ENCODE data around the gene ZNF716.
"Not testable (repeated sequence)": the region's sequence is repeated elsewhere in the genome, so short reads cannot be mapped to it uniquely, and the experiment has no call there.

ZNF716 gene

DNA sequence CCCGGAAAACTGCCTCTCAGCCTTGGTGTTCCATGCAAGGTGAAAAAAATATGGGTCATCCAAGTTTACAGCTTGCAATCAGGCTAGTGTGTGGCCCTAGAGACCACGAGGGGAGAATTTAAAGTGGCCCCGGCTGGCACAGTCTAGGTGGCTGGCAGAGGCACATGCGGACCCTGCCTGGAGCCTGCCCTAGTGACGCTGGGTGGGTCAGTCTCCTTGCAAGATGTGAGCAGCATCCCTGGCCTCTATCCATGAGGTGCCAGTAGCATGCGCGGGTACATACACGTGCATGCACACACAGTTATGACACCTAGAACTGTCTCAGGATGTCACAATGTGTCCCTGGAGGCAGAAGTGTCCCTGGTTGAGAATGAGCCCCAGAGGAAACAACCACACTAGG lies 22.4 kb upstream of the ZNF716 start:
- no peak overlapping the region for H3K4ac ChIP-seq (ENCODE audit: low read depth, low read length)
- no CpG with 5 or more reads among the region's 8 CpGs for WGBS (ENCODE audit: extremely low coverage, insufficient coverage, low lambda C conversion rate)
- H3K23ac ChIP-seq (ENCODE audit: low read length), result no peak overlapping the region
- no peaks in the 10 kb centered on the region for H3K79me2 ChIP-seq (ENCODE audit: control insufficient read depth, insufficient read depth, low read length)
- no peak overlapping the region for H3K18ac ChIP-seq (ENCODE audit: low read length)
- no peak overlapping the region for H3K9ac ChIP-seq (ENCODE audit: low read length)
- no peak overlapping the region for H2BK5ac ChIP-seq (ENCODE audit: low read length)
- H3K4me2 ChIP-seq (ENCODE audit: low read length), result no peak overlapping the region
- no peak overlapping the region for H4K5ac ChIP-seq (ENCODE audit: low read length)
- no peak overlapping the region for H2BK15ac ChIP-seq (replicated peaks; ENCODE audit: low read depth)
- H3K27me3 ChIP-seq (ENCODE audit: insufficient read depth, low read length, poor library complexity), result no peaks in the 10 kb centered on the region
- no peaks in the 10 kb centered on the region for H3K4me1 ChIP-seq (ENCODE audit: control insufficient read depth, low read depth, low read length)
- no peak for DNase-seq
- no peak overlapping the region for H3K27ac ChIP-seq (ENCODE audit: low read depth, low read length)
- no peak overlapping the region for H3K4me3 ChIP-seq (ENCODE audit: low read length)
- no peak overlapping the region for H2AK5ac ChIP-seq (ENCODE audit: low read length)
- H3K36me3 ChIP-seq (ENCODE audit: control insufficient read depth, insufficient read depth, low read length), result no peaks in the 10 kb centered on the region
- no peaks in the 10 kb centered on the region for H3K79me1 ChIP-seq (ENCODE audit: low read length)
- H2BK120ac ChIP-seq (ENCODE audit: low read depth, low read length), result no peak overlapping the region
- H4K8ac ChIP-seq (ENCODE audit: low read depth, low read length), result no peak overlapping the region
- no peak overlapping the region for H3K56ac ChIP-seq (ENCODE audit: low read length)

DNA sequence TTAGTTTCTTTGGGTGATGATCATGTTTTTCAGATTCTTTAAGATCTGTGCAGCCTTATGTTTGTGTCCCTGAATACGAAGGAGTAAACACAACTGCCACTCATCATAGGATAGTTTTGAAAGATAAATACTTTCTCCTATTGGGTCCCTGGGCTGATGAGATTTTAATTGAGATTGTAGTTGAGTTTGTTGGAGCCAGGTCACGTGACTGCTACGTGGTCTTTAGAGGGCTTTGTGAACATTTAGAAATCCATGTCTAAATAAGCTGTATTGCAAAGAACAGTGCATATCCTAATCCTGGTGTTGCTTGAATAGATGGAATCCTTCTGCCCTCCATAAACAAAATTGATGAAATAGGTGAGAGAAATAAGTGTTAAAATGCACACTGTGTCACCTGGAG lies 17.4 kb upstream of the ZNF716 start:
- Histone ChIP-seq H3K9ac (ENCODE audit: low read length) (no peak overlapping the region), H3K4me1 (ENCODE audit: control insufficient read depth, low read depth, low read length) (no peaks in the 10 kb centered on the region), H3K79me2 (ENCODE audit: control insufficient read depth, insufficient read depth, low read length) (no peaks in the 10 kb centered on the region), H3K36me3 (ENCODE audit: control insufficient read depth, insufficient read depth, low read length) (no peaks in the 10 kb centered on the region), H3K4me3 (ENCODE audit: low read length) (no peak overlapping the region), H3K4ac (ENCODE audit: low read depth, low read length) (no peak overlapping the region), H3K18ac (ENCODE audit: low read length) (no peak overlapping the region), H2BK5ac (ENCODE audit: low read length) (no peak overlapping the region), H3K27ac (ENCODE audit: low read depth, low read length) (no peak overlapping the region), H3K23ac (ENCODE audit: low read length) (no peak overlapping the region), H2BK120ac (ENCODE audit: low read depth, low read length) (no peak overlapping the region), H2BK15ac (replicated peaks; ENCODE audit: low read depth) (no peak overlapping the region), H4K8ac (ENCODE audit: low read depth, low read length) (no peak overlapping the region), H3K4me2 (ENCODE audit: low read length) (no peak overlapping the region), H3K27me3 (ENCODE audit: insufficient read depth, low read length, poor library complexity) (no peaks in the 10 kb centered on the region), H4K5ac (ENCODE audit: low read length) (no peak overlapping the region), H3K79me1 (ENCODE audit: low read length) (no peaks in the 10 kb centered on the region), H2AK5ac (ENCODE audit: low read length) (no peak overlapping the region), H3K56ac (ENCODE audit: low read length) (no peak overlapping the region)
- DNase-seq, result no peak
- no CpG with 5 or more reads among the region's 3 CpGs for WGBS (ENCODE audit: extremely low coverage, insufficient coverage, low lambda C conversion rate)

DNA sequence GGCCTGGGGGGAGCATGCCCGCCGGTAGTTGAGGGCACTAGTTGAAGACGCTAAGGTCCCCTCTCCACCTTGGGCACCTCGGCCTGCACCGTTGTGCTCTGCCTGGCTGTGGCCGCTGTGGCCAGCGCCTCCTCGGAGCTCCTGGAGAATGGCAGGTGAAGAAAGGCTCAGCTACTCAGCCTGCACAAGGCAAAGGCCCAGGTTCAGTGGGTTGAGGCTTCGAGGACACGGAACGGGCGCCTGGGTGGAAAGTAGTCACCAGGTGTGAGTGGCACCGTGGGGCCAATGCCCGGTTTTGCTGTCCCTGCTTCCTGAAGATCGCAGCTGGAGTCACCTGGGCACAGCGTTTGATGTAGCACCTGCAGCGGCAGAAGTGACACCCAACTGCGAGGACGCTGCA lies 12.4 kb upstream of the ZNF716 start:
- no CpG with 5 or more reads among the region's 19 CpGs for WGBS (ENCODE audit: extremely low coverage, insufficient coverage, low lambda C conversion rate)

DNA sequence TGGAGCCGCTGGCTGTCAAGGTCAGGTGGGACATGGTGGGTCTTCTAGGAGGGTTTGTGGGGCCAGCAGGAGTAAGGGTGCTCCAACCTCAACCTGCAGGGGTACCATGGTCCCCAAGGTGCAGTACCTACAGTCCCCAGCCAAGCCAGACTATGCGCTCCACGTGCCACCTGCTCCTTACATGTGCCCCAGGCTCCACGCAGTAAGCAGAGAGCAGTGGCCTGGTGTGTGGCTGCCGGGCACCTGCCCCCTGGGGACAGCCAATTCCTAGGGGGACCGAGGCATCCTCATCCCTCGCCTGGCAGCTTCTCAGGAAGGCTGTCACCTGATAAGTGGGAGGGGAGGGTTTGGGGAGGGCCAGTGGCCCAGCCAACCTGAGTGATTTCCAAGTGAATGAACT lies 11.7 kb upstream of the ZNF716 start:
- Histone ChIP-seq H3K36me3 (ENCODE audit: control insufficient read depth, insufficient read depth, low read length) (no peaks in the 10 kb centered on the region), H3K79me2 (ENCODE audit: control insufficient read depth, insufficient read depth, low read length) (no peaks in the 10 kb centered on the region), H3K27ac (ENCODE audit: low read depth, low read length) (no peak overlapping the region), H3K4ac (ENCODE audit: low read depth, low read length) (no peak overlapping the region), H3K56ac (ENCODE audit: low read length) (no peak overlapping the region), H3K4me2 (ENCODE audit: low read length) (no peak overlapping the region), H2BK120ac (ENCODE audit: low read depth, low read length) (no peak overlapping the region), H2AK5ac (ENCODE audit: low read length) (no peak overlapping the region), H4K8ac (ENCODE audit: low read depth, low read length) (no peak overlapping the region), H4K5ac (ENCODE audit: low read length) (no peak overlapping the region), H3K79me1 (ENCODE audit: low read length) (no peaks in the 10 kb centered on the region), H2BK15ac (replicated peaks; ENCODE audit: low read depth) (no peak overlapping the region), H3K27me3 (ENCODE audit: insufficient read depth, low read length, poor library complexity) (no peaks in the 10 kb centered on the region), H3K18ac (ENCODE audit: low read length) (no peak overlapping the region), H2BK5ac (ENCODE audit: low read length) (no peak overlapping the region), H3K9ac (ENCODE audit: low read length) (no peak overlapping the region), H3K23ac (ENCODE audit: low read length) (no peak overlapping the region), H3K4me1 (ENCODE audit: control insufficient read depth, low read depth, low read length) (no peaks in the 10 kb centered on the region), H3K4me3 (ENCODE audit: low read length) (no peak overlapping the region)
- no CpG with 5 or more reads among the region's 7 CpGs for WGBS (ENCODE audit: extremely low coverage, insufficient coverage, low lambda C conversion rate)
- DNase-seq, result no peak

More for the DNA sequence above, 12.4 kb upstream of the ZNF716 start:
- Histone ChIP-seq H3K4me1 (ENCODE audit: control insufficient read depth, low read depth, low read length) (no peaks in the 10 kb centered on the region), H3K9ac (ENCODE audit: low read length) (no peak overlapping the region), H3K4ac (ENCODE audit: low read depth, low read length) (no peak overlapping the region), H3K4me2 (ENCODE audit: low read length) (no peak overlapping the region), H3K56ac (ENCODE audit: low read length) (no peak overlapping the region), H3K79me2 (ENCODE audit: control insufficient read depth, insufficient read depth, low read length) (no peaks in the 10 kb centered on the region), H3K23ac (ENCODE audit: low read length) (no peak overlapping the region), H3K4me3 (ENCODE audit: low read length) (no peak overlapping the region), H3K27ac (ENCODE audit: low read depth, low read length) (no peak overlapping the region), H3K36me3 (ENCODE audit: control insufficient read depth, insufficient read depth, low read length) (no peaks in the 10 kb centered on the region), H4K5ac (ENCODE audit: low read length) (no peak overlapping the region), H4K8ac (ENCODE audit: low read depth, low read length) (no peak overlapping the region), H2BK15ac (replicated peaks; ENCODE audit: low read depth) (no peak overlapping the region), H2BK120ac (ENCODE audit: low read depth, low read length) (no peak overlapping the region), H3K79me1 (ENCODE audit: low read length) (no peaks in the 10 kb centered on the region), H3K18ac (ENCODE audit: low read length) (no peak overlapping the region), H2BK5ac (ENCODE audit: low read length) (no peak overlapping the region), H3K27me3 (ENCODE audit: insufficient read depth, low read length, poor library complexity) (no peaks in the 10 kb centered on the region), H2AK5ac (ENCODE audit: low read length) (no peak overlapping the region)
- DNase-seq, result no peak

DNA sequence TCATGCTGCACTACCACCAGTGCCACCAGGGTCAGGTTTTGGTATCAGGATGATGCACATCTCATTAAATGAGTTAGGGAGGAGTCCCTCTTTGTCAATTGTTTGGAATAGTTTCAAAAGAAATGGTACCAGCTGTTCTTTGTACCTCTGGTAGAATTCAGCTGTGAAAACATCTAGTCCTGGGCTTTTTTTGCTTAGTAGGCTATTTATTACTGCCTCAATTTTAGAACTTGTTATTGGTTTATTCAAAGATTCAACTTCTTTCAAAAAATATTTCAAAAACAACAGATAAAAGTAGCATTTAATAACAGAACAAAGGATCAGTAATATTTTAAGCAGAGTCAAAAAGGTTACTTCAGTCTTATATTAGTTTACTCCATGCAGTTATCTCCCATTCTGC lies 6.4 kb upstream of the ZNF716 start:
- Histone ChIP-seq H3K56ac (ENCODE audit: low read length) (no peak overlapping the region), H2BK15ac (replicated peaks; ENCODE audit: low read depth) (no peak overlapping the region), H3K4me1 (ENCODE audit: control insufficient read depth, low read depth, low read length) (no peaks in the 10 kb centered on the region), H2AK5ac (ENCODE audit: low read length) (no peak overlapping the region), H3K4me2 (ENCODE audit: low read length) (no peak overlapping the region), H3K4ac (ENCODE audit: low read depth, low read length) (no peak overlapping the region), H4K8ac (ENCODE audit: low read depth, low read length) (no peak overlapping the region), H3K79me1 (ENCODE audit: low read length) (no peaks in the 10 kb centered on the region), H3K9ac (ENCODE audit: low read length) (no peak overlapping the region), H2BK5ac (ENCODE audit: low read length) (no peak overlapping the region), H3K4me3 (ENCODE audit: low read length) (no peak overlapping the region), H2BK120ac (ENCODE audit: low read depth, low read length) (no peak overlapping the region), H3K79me2 (ENCODE audit: control insufficient read depth, insufficient read depth, low read length) (no peaks in the 10 kb centered on the region), H3K23ac (ENCODE audit: low read length) (no peak overlapping the region), H3K27me3 (ENCODE audit: insufficient read depth, low read length, poor library complexity) (no peaks in the 10 kb centered on the region), H3K36me3 (ENCODE audit: control insufficient read depth, insufficient read depth, low read length) (no peaks in the 10 kb centered on the region), H3K18ac (ENCODE audit: low read length) (no peak overlapping the region), H3K27ac (ENCODE audit: low read depth, low read length) (no peak overlapping the region), H4K5ac (ENCODE audit: low read length) (no peak overlapping the region)
- DNase-seq, result no peak

DNA sequence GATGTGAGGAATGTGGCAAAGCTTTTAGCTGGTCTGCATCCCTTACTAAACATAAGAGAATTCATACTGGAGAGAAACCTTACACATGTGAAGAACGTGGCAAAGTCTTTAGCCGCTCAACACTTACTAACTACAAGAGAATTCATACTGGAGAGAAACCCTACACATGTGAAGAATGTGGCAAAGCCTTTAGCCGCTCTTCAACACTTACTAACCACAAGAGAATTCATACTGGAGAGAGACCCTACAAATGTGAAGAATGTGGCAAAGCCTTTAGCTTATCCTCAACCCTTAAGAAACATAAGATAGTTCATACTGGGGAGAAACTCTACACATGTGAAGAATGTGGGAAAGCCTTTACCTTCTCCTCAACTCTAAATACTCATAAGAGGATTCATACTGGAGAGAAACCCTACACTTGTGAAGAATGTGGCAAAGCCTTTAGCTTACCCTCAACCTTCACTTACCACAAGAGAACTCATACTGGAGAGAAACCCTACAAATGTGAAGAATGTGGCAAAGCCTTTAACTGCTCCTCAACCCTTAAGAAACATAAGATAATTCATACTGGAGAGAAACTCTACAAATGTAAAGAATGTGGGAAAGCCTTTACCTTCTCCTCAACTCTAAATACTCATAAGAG lies 19.3 kb downstream of the ZNF716 start:
- not testable (repeated sequence) for H3K27me3 ChIP-seq (ENCODE audit: insufficient read depth, low read length, poor library complexity); DNase-seq

More for the DNA sequence above, 19.3 kb downstream of the ZNF716 start:
- not testable (repeated sequence) for H3K27ac ChIP-seq (ENCODE audit: low read depth, low read length); H3K4me3 ChIP-seq (ENCODE audit: low read length); H2AK5ac ChIP-seq (ENCODE audit: low read length); H3K4me1 ChIP-seq (ENCODE audit: control insufficient read depth, low read depth, low read length); H2BK5ac ChIP-seq (ENCODE audit: low read length); H3K79me1 ChIP-seq (ENCODE audit: low read length); H3K4ac ChIP-seq (ENCODE audit: low read depth, low read length); H3K79me2 ChIP-seq (ENCODE audit: control insufficient read depth, insufficient read depth, low read length); H3K56ac ChIP-seq (ENCODE audit: low read length); H3K23ac ChIP-seq (ENCODE audit: low read length); H2BK120ac ChIP-seq (ENCODE audit: low read depth, low read length); H4K8ac ChIP-seq (ENCODE audit: low read depth, low read length); H3K9ac ChIP-seq (ENCODE audit: low read length); H3K18ac ChIP-seq (ENCODE audit: low read length); H3K4me2 ChIP-seq (ENCODE audit: low read length); H4K5ac ChIP-seq (ENCODE audit: low read length); H3K36me3 ChIP-seq (ENCODE audit: control insufficient read depth, insufficient read depth, low read length); H2BK15ac ChIP-seq (replicated peaks; ENCODE audit: low read depth)
- WGBS (ENCODE audit: extremely low coverage, insufficient coverage, low lambda C conversion rate), result no CpG with 5 or more reads among the region's 3 CpGs
